ENCODE measurements around the gene OXNAD1.

The OXNAD1 gene

GRCh38 chr3:16294844-16295243, 29.8 kb downstream of the OXNAD1 start:
- DNase-seq (ENCODE audit: insufficient read length, low spot score) (no peak), FAIRE-seq (no peak)
- TF ChIP-seq CTCF (IDR thresholded peaks at IDR 0.05; ENCODE audit: insufficient read depth, missing control alignments), result no peak

- no peak for TF ChIP-seq CTCF (IDR thresholded peaks at IDR 0.05; ENCODE audit: insufficient read depth, missing control alignments)
- no peak for DNase-seq (ENCODE audit: insufficient read length, low spot score)
- no peak for FAIRE-seq
Measured at GRCh38 chr3:16295298-16295890, 30.4 kb downstream of the OXNAD1 start.

GRCh38 chr3:16297997-16298885, 33.2 kb downstream of the OXNAD1 start:
- FAIRE-seq, result no peak
- DNase-seq (ENCODE audit: insufficient read length, low spot score), result no peak
- no peak for TF ChIP-seq CTCF (IDR thresholded peaks at IDR 0.05; ENCODE audit: insufficient read depth, missing control alignments)

GRCh38 chr3:16298891-16299290, 33.9 kb downstream of the OXNAD1 start:
- DNase-seq (ENCODE audit: insufficient read length, low spot score) (no peak), FAIRE-seq (no peak)
- TF ChIP-seq CTCF (IDR thresholded peaks at IDR 0.05; ENCODE audit: insufficient read depth, missing control alignments), result no peak

- DNase-seq (ENCODE audit: insufficient read length, low spot score) (no peak), FAIRE-seq (no peak)
- TF ChIP-seq CTCF (IDR thresholded peaks at IDR 0.05; ENCODE audit: insufficient read depth, missing control alignments), result no peak
Measured at GRCh38 chr3:16299746-16300145, 34.7 kb downstream of the OXNAD1 start.

- TF ChIP-seq CTCF (IDR thresholded peaks at IDR 0.05; ENCODE audit: insufficient read depth, missing control alignments), result no peak
- FAIRE-seq, result no peak
- DNase-seq (ENCODE audit: insufficient read length, low spot score), result no peak
Measured at GRCh38 chr3:16300307-16300706, 35.3 kb downstream of the OXNAD1 start.

GRCh38 chr3:16300881-16301359, 35.9 kb downstream of the OXNAD1 start:
- no peak for FAIRE-seq
- no peak for TF ChIP-seq CTCF (IDR thresholded peaks at IDR 0.05; ENCODE audit: insufficient read depth, missing control alignments)
- DNase-seq (ENCODE audit: insufficient read length, low spot score), result no peak
